NCI-H2171 treated with DMSO at 0.1 percent for 48 hours (cell line): ENCODE measurements around the gene SUSD6.

ENCODE experiments used
- DNase-seq: peaks from one replicate; lab custom pipeline; 2025; lab: John Stamatoyannopoulos, UW

The SUSD6 gene

GRCh38 chr14:69763761-69764510, 152.5 kb downstream of the SUSD6 start:
- DNase-seq = no peak
